ENCODE data around the gene TBC1D3I.
"Not testable (repeated sequence)": the region's sequence is repeated elsewhere in the genome, so short reads cannot be mapped to it uniquely, and the experiment has no call there.

The TBC1D3I gene

GRCh38 chr17:36264470-36264869 is at the start of gene TBC1D3I:
TSS of gene TBC1D3I (minus strand) at chr17:36264570. CDS start at chr17:36262985, 1,585 bp downstream.
- not testable (repeated sequence) for DNase-seq (ENCODE audit: low spot score)

- DNase-seq (ENCODE audit: low spot score) = not testable (repeated sequence)
These were observed 30.8 kb upstream of the TBC1D3I start for GRCh38 chr17:36295161-36295560.

- not testable (repeated sequence) for DNase-seq (ENCODE audit: low spot score)
These were observed 25.7 kb upstream of the TBC1D3I start for GRCh38 chr17:36289965-36290612.

- not testable (repeated sequence) for DNase-seq (ENCODE audit: low spot score)
These were observed 19.8 kb upstream of the TBC1D3I start for GRCh38 chr17:36284219-36284618.

GRCh38 chr17:36283256-36283655 is 18.9 kb upstream of the TBC1D3I start:
- DNase-seq (ENCODE audit: low spot score) = not testable (repeated sequence)

GRCh38 chr17:36242046-36242445 is 22.3 kb downstream of the TBC1D3I start:
- not testable (repeated sequence) for DNase-seq (ENCODE audit: low spot score)

- not testable (repeated sequence) for DNase-seq (ENCODE audit: low spot score)
These were observed 34.7 kb downstream of the TBC1D3I start for GRCh38 chr17:36229644-36230043.

GRCh38 chr17:36222967-36223366 is 41.4 kb downstream of the TBC1D3I start:
- DNase-seq (ENCODE audit: low spot score) = not testable (repeated sequence)

GRCh38 chr17:36221581-36222100 is 42.7 kb downstream of the TBC1D3I start:
- DNase-seq (ENCODE audit: low spot score) = not testable (repeated sequence)

GRCh38 chr17:36220737-36221580 is 43.4 kb downstream of the TBC1D3I start:
- DNase-seq (ENCODE audit: low spot score) = not testable (repeated sequence)

GRCh38 chr17:36219556-36219955 is 44.8 kb downstream of the TBC1D3I start:
- DNase-seq (ENCODE audit: low spot score) = not testable (repeated sequence)

- DNase-seq (ENCODE audit: low spot score) = not testable (repeated sequence)
These were observed 48.7 kb downstream of the TBC1D3I start for GRCh38 chr17:36215406-36216308.

- no peak for DNase-seq (ENCODE audit: low spot score)
These were observed 49.5 kb downstream of the TBC1D3I start for GRCh38 chr17:36214918-36215317.

GRCh38 chr17:36213695-36214094 is 50.7 kb downstream of the TBC1D3I start:
- no peak for DNase-seq (ENCODE audit: low spot score)

GRCh38 chr17:36212966-36213365 is 51.4 kb downstream of the TBC1D3I start:
- no peak for DNase-seq (ENCODE audit: low spot score)

- no peak for DNase-seq (ENCODE audit: low spot score)
These were observed 52.1 kb downstream of the TBC1D3I start for GRCh38 chr17:36212272-36212605.

- not testable (repeated sequence) for DNase-seq (ENCODE audit: low spot score)
These were observed 52.7 kb downstream of the TBC1D3I start for GRCh38 chr17:36211484-36212271.

GRCh38 chr17:36210439-36211211 is 53.7 kb downstream of the TBC1D3I start, which contains the start of gene CCL4L2:
TSS of gene CCL4L2 (plus strand) at chr17:36211063.
- not testable (repeated sequence) for DNase-seq (ENCODE audit: low spot score)

- DNase-seq (ENCODE audit: low spot score) = no peak
These were observed 54.8 kb downstream of the TBC1D3I start for GRCh38 chr17:36209575-36209974.

- not testable (repeated sequence) for DNase-seq (ENCODE audit: low spot score)
These were observed 57.0 kb downstream of the TBC1D3I start for GRCh38 chr17:36207383-36207782.

All from kidney capillary endothelial cell (primary cell).